Right ventricle myocardium superior (tissue), 1 donor: Measurements from ENCODE around the gene GFER. TPM values are rescaled to one million over a fixed set of nuclear protein-coding genes. Genes with fewer than 3 reads are reported as not detected.

Source experiments
- ATAC-seq: fragments of 200-7000 bp; cut with Tn5 transposase; one replicate; pipeline ENCODE4 v1.9.1; 2020; ENCODE audit warnings: mild to moderate bottlenecking; ENCODE audit not compliant: poor library complexity
- DNase-seq: peaks from one replicate; pipeline ENCODE4 v3.0.0-alpha.2; 2020
- intact Hi-C: fragments of 100-400 bp; cut with DNase I; formaldehyde crosslinking; loops from one replicate; pipeline ENCODE4 v1.11.2; 2022
- total RNA-seq: library from RNA; stranded (reverse); fragmentation: NEBNext Ultra II Directional; extraction: Animal tissue kit (Norgen Biotek cat#: 25700); gene quantifications from one replicate; pipeline ENCODE4 v1.2.1, GENCODE V29; 2021
- donor health status: DM: no; HTN: yes; CAD: no; lungs with severe emphysema.

The GFER gene
- total RNA-seq, 1 donor from 2014 or later = 28.3 TPM

- ATAC-seq = no peak
- no peak for DNase-seq
- intact Hi-C loops = no loop called here
These were observed 926 bp upstream of the GFER start for GRCh38 chr16:1982991-1983543.

GRCh38 chr16:1984347-1985225, 593 bp downstream of the GFER start:
- DNase-seq = no peak
- peak; percentile 3 for ATAC-seq
- intact Hi-C loops = no loop called here

GRCh38 chr16:1985466-1986150, 1.6 kb downstream of the GFER start:
- ATAC-seq (no peak), DNase-seq (no peak)
- intact Hi-C loops = no loop called here

- DNase-seq (no peak), ATAC-seq (no peak)
- intact Hi-C loops = no loop called here
These were observed 3.2 kb downstream of the GFER start for GRCh38 chr16:1987198-1987597.

- no peak for ATAC-seq
- no peak for DNase-seq
- intact Hi-C loops = no loop called here
These were observed 5.5 kb downstream of the GFER start, which contains the start of gene SYNGR3 for GRCh38 chr16:1989209-1990100. Gene SYNGR3, plus strand, starts transcription at chr16:1989970. Its CDS starts 133 bp downstream, at chr16:1990103.

- DNase-seq = no peak
- ATAC-seq = no peak
- intact Hi-C loops = no loop called here
These were observed 6.0 kb downstream of the GFER start for GRCh38 chr16:1990101-1990350.

- ATAC-seq (no peak), DNase-seq (no peak)
- intact Hi-C loops = no loop called here
These were observed 6.5 kb downstream of the GFER start for GRCh38 chr16:1990351-1991134.

- ATAC-seq (no peak), DNase-seq (no peak)
- intact Hi-C loops = no loop called here
These were observed 7.2 kb downstream of the GFER start for GRCh38 chr16:1991135-1991551.

- ATAC-seq (no peak), DNase-seq (no peak)
- intact Hi-C loops = no loop called here
These were observed 7.6 kb downstream of the GFER start for GRCh38 chr16:1991588-1991947.

- peak; percentile 96 for DNase-seq
- intact Hi-C loops = no loop called here
- peak; percentile 90 for ATAC-seq
These were observed 8.1 kb downstream of the GFER start for GRCh38 chr16:1991948-1992703.

- no peak for DNase-seq
- intact Hi-C loops = no loop called here
- peak; percentile 3 for ATAC-seq
These were observed 8.8 kb downstream of the GFER start for GRCh38 chr16:1992704-1993317.

GRCh38 chr16:1993731-1994131, 9.7 kb downstream of the GFER start:
- intact Hi-C loops = no loop called here
- no peak for ATAC-seq
- DNase-seq = no peak

GRCh38 chr16:1997494-1998359, 13.7 kb downstream of the GFER start:
- no peak for ATAC-seq
- intact Hi-C loops = no loop called here
- no peak for DNase-seq

GRCh38 chr16:1998360-1998835, 14.4 kb downstream of the GFER start:
- intact Hi-C loops = no loop called here
- ATAC-seq (no peak), DNase-seq (no peak)

GRCh38 chr16:1998852-1999801, 15.1 kb downstream of the GFER start:
- ATAC-seq = no peak
- no peak for DNase-seq
- intact Hi-C loops = no loop called here
